ENCODE results near the gene KCNQ1.

The KCNQ1 gene

GRCh38 chr11:2667940-2668339, 223.1 kb downstream of the KCNQ1 start:
- H3K4me3 ChIP-seq (ENCODE audit: low read length) = no peak overlapping the region

DNA sequence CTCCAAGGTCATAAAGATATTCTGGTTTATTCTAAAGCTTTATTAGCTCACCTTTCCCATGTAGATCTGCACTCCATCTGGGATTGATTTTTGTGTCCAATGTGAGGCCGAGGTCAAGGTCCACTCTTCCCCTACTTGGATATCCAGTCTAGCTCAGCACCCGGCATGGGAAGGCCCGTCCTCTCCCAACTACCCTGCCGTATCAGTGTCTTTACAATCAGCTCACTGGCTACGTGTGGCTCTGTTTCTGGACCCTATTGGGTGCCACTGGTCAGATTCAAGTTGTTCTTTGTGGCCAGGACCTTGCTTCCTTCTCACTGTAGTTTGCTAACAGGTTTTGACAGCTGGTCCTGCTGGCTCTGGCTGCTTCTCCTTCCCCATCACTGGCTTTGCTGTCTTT, 224.1 kb downstream of the KCNQ1 start:
- no peak overlapping the region for H3K4me3 ChIP-seq (ENCODE audit: low read length)
- no peak for TF ChIP-seq CTCF (IDR thresholded peaks at IDR 0.05; ENCODE audit: insufficient read depth, low read depth, low read length, missing control alignments)
- DNase-seq (ENCODE audit: low read depth) = no peak

More at GRCh38 chr11:2667940-2668339, 223.1 kb downstream of the KCNQ1 start:
- TF ChIP-seq CTCF (IDR thresholded peaks at IDR 0.05; ENCODE audit: insufficient read depth, low read depth, low read length, missing control alignments) = no peak
- DNase-seq (ENCODE audit: low read depth) = no peak

DNA sequence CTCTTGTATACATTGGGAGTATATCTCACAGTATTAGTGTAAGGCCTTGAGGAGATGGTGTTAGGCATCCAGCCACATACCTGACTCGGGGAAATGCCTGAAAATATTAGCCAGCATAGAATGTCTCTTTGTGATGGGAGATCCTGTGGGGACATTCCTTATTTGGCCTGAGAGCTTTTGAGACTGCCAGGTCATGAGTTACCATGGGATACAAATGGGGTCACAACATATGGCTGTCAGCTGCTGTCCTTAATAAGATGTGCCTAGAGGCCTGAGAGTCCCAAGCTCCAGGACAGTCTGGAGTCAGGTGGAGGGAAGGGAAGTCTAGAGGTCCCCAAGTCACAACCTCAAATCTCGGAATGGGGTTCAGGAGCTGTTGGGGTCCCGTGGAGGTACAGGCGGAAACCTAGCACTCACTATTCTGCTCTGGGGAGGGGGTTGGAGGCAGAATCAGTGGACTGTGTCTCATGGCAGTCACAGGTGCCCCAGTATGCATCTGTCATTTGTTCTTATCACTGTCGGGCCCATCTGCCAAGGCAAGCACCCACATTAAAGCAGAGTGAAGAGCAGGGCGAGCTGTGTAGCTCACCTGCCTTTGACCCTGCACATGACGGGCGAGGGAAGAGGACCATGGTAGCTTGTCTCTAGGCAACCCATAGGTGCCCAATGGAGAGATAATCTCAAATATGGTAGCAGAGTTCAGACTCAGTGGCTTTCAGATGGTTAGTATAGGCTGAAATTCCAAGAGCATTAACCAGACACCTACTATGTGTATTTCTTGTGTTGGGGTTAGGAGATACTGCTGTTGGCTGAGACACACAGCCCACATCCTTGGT, 225.0 kb downstream of the KCNQ1 start:
- TF ChIP-seq CTCF (IDR thresholded peaks at IDR 0.05; ENCODE audit: insufficient read depth, low read depth, low read length, missing control alignments) = no peak
- no peak for DNase-seq (ENCODE audit: low read depth)
- H3K4me3 ChIP-seq (ENCODE audit: low read length) = no peak overlapping the region

- TF ChIP-seq CTCF (IDR thresholded peaks at IDR 0.05; ENCODE audit: insufficient read depth, low read depth, low read length, missing control alignments) = no peak
- H3K4me3 ChIP-seq (ENCODE audit: low read length) = no peak overlapping the region
- no peak for DNase-seq (ENCODE audit: low read depth)
These were observed 225.8 kb downstream of the KCNQ1 start for GRCh38 chr11:2670541-2671100.

- no peak overlapping the region for H3K4me3 ChIP-seq (ENCODE audit: low read length)
- no peak for DNase-seq (ENCODE audit: low read depth)
- TF ChIP-seq CTCF (IDR thresholded peaks at IDR 0.05; ENCODE audit: insufficient read depth, low read depth, low read length, missing control alignments) = no peak
These were observed 226.9 kb downstream of the KCNQ1 start for GRCh38 chr11:2671748-2672147.

- no peak for DNase-seq (ENCODE audit: low read depth)
- no peak for TF ChIP-seq CTCF (IDR thresholded peaks at IDR 0.05; ENCODE audit: insufficient read depth, low read depth, low read length, missing control alignments)
- H3K4me3 ChIP-seq (ENCODE audit: low read length) = no peak overlapping the region
These were observed 227.9 kb downstream of the KCNQ1 start for GRCh38 chr11:2672553-2673249.

Measured in epithelial cell of esophagus (primary cell).